Hematopoietic multipotent progenitor cell (in vitro differentiated cells): ENCODE measurements around the gene WNT16. TPM values are rescaled to one million over a fixed set of nuclear protein-coding genes. Genes with fewer than 3 reads are reported as not detected.

Experiments used
- DNase-seq, 3 donors: peaks; one replicate each; pipeline ENCODE4 v3.0.0-alpha.2; 2011 to 2015; ENCODE audit warnings: low read depth in 2 of 3, low spot score in 2 of 3
- total RNA-seq: library from RNA; depleted of rRNA; stranded (reverse); fragments of >200 nt; gene quantifications from one replicate; pipeline ENCODE4 v1.2.3, GENCODE V29; 2012

Gene WNT16
- total RNA-seq, 1 donor, result under 0.01 TPM

DNA sequence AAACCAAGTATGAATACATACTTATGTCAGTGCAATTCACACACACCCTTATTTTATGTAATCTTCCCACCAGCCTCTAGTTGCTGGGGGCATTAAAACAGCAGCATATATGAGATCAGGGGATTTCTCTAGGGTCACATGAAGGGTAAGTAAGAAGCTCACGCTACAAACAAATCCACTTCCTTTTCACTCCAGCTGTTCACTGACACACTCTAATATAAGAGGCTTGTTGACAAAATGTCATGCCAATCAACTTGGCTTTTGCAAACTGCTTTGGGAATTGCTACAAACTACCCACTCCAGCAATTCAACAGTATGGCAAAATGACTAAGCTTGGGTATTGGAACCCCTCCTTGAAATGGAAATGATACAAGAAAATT is 57.0 kb downstream of the WNT16 start:
- peak in 2 of 3 donors; percentile 52 to 72 for DNase-seq

DNA sequence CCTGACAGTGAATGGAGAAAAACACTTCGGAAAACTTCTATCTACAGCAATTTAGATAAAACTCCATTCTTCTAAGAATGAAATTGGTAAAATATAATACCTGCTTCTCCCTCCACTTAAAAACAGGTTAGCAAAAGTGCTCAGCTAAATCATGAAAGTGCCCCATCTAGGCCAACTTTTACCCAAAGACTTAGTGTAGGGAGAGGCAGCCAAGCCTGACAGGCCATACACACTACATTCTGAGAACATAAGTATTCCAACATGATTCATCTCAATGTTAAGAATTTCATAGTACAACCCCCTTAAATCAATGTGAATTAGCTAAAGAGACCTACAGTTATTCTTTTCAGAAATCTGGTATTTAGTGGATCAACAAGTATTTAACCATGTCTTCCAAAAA is 60.1 kb downstream of the WNT16 start:
- DNase-seq, result no peak

DNA sequence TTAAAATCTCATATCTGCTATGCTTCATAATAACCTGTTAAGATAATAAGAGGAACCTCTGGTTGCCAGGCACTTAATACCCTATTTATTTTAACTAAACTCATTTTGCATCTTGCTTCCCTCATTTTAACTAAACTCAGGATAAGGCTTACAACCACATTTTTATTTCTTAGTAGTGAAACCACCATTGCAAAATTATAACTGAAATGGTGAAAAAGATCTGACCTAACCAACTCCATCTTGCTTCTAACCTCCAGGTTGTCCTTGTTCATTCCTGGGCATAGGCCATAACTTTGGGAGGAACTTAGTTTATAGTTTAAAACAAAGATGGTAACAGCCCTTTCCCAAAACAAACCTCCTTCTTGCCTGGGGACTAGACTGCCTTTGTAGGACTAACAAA is 61.3 kb downstream of the WNT16 start:
- no peak for DNase-seq

DNA sequence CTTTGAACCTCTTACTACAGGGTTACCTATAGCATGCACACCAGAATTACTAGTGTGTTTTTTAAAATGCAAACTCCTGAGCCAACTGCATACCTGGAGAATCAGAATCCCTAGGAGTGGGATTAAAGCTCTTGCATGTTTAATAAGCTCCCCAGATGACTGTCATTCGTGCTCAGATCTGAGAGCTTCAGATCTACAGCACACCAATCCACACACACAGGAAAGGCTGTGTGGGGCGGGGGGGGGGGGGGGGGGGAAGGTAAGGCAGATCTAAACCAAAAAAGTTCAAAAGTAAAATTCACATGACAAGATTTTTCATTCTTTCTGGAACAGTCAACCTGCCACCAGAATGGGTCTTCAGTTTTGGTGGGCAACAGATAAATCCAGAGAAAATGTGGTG is 61.8 kb downstream of the WNT16 start:
- no peak for DNase-seq

Other genes starting within 250 kb of the WNT16 start
- gene FAM3C, start 67.3 kb downstream of the WNT16 start, total RNA-seq, result 6.7 TPM